AG08396 (cell line): Measurements from ENCODE around the gene PRND.
"Not testable (repeated sequence)": the region's sequence is repeated elsewhere in the genome, so short reads cannot be mapped to it uniquely, and the experiment has no call there.

Experiments used
- DNase-seq: peaks from one replicate; pipeline ENCODE4 v3.0.0; 2012; ENCODE audit warnings: low spot score, mixed read lengths

Gene PRND

GRCh38 chr20:4721719-4722118, at the start of gene PRND:
Gene PRND, plus strand, starts transcription at chr20:4721909. Its CDS starts 2,643 bp downstream, at chr20:4724552.
- no peak for DNase-seq

- no peak for DNase-seq
These were observed 48.8 kb upstream of the PRND start for GRCh38 chr20:4672948-4673347.

DNA sequence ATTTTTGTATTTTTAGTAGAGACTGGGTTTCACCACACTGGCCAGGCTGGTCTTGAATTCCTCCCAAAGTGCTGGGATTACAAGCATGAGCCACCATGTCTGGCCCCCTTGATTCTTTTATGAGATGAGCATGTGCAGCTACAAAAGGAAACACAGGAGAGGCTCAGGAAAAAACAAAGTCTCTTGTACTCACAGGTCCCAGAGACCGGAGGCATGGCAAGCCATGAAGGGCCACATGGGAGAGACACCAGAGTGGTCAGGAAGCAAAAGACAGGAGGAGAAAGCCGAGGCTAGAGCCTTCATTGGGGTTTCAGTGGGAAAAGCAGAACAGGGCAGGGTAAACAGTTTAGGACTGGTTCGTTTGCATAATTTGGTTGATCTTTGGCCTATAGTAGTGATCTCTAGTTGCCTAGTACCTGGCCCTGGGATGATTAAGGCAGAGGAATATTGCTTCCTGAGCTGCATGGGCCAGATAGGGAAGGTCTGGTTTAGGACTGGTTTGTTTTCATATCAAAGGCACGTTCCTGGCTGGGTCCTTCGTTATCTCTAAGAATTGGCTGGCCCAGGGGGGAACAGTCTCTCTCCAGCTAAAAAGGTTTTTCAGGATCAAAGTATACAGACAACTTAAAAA, 48.2 kb upstream of the PRND start:
- DNase-seq, result no peak

DNA sequence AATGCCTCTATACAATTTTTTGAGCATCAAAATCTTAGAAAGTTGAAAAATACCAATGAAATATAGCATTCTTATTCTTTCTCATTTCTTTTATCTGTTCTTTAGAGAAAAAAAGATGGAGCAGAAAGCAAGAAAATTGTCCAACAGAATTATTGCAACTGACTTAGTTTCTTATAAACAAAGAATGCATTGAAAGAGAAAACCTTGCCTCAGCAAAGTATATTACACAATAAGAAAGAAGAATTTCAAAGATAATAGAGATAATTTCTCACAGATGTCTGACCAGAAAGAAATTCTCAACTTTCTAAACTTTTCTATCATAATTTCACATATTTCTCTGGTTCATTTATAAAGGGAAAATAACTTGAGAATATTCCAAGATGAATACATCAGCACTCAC, 47.0 kb upstream of the PRND start:
- no peak for DNase-seq

DNA sequence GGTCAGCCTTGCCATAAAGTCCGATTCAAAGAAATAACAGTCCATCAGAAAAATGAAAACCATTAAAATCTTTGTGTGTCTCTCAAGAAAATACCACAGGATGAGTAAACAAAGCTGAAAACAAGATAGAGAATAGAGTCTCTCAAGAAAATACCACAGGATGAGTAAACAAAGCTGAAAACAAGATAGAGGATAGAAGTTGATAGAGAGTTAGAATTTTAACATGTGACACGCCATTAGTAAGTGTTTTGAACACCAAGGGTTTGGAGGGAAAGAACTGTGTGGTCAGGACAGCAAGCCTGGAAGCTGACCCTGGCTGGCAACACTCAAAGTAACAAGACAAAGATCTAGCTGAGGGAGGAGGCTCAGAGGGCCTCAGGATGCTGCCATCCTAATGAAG, 43.9 kb upstream of the PRND start:
- no peak for DNase-seq

DNA sequence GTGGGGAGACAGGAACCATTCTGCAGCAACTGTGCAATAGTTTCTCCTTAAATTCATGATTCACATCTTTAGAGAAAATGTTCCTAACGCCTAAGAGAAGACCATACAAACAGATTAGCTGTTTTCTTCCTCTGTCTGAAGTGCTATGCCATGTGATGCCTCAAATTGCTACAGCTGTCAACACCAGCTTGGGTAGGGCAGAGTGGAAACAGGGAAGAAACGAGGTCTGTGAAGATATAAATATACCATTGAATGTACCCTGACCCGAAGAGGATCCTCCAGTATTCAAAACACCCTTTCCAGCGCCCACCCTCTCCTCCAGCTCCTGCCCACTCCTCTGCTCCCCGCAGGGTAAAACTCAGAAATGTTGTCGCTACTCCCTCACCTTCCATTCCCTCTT, 40.3 kb upstream of the PRND start:
- no peak for DNase-seq

DNA sequence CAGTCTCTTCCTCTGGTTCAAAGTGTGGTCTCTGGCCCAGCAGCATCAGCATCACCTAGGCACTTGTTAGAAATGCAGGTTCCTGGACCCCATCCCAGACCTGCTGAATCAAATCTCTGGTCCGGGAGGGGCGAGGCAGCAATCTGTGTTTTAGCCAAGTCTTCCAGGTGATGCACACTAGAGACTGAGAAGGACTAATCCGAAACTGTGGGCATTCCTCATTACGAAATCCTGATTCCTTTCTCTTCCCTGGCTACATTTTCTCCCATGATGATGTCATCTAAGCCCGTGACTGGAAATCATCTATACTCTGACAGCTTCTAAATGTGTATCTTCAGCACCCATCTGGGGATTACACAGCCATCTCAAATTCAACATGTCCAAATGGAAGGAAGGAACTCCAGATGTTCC, 39.7 kb upstream of the PRND start:
- peak; percentile 24 for DNase-seq

DNA sequence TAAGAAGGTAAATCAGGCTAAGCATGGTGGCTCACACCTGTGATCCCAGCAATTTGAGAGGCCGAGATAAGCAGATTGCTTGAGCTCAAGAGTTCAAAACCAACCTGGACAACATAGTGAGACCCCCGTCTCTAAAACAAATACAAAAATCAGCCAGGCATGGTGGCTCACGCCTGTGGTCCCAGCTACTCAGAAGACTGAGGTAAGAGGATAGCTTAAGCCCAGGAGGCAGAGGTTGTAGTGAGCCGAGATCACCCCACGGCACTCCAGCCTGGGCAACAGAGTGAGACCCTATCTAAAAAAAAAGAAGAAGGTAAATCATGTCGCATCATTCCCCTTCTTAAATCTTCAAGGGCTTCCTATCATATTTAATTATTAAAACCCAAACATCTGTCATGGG, 39.0 kb upstream of the PRND start:
- no peak for DNase-seq

DNA sequence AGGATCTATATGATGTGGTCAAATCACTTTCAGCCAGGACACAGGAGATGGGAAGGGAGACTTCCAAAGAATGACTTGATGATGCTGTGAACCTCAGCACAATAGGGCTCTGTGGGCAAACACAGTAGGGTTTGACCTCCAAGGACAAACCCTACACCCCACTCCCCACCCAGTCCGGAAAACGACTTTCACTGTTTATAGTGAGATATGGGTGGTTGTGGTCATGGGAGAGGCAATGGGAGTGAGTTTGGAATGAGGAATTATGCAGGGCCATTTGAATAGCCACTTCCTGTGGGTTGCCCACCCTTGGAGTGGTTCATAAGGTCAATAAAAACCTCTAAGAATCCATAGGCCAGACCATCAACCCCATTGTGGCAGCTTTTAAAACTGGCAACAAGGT, 38.4 kb upstream of the PRND start:
- no peak for DNase-seq

DNA sequence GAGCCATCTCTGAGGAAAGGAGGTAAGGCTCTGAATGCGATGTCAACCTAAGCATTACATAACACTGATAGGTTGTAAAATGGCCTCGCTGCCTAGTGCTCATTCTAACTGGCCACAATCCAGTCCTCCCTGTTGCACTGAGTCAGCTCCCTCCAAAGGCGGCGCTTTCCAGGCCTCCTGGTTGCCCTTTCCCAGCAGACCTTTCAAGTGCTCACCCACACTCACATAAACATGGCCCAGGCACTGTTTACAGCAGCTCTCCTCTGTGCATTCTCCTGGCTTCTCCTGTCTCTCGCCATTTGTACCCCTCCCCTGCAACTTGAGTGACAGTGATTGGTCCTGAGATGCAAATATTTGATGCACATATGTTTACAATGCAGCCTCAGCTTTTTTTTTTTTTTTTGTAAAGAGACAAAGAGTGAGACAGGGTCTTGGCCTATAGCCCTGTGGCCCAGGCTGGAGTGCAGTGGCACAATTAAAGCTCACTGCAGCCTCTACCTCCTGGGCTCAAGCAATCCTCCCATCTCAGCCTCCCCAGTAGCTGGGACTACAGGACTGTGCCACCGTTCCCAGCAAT, 36.8 kb upstream of the PRND start:
- DNase-seq, result peak; percentile 53

GRCh38 chr20:4685923-4686221, 35.8 kb upstream of the PRND start:
- DNase-seq, result no peak

GRCh38 chr20:4688305-4688704, 33.4 kb upstream of the PRND start:
- DNase-seq, result no peak

GRCh38 chr20:4689220-4689619, 32.5 kb upstream of the PRND start:
- no peak for DNase-seq

GRCh38 chr20:4691753-4692152, 30.0 kb upstream of the PRND start:
- DNase-seq, result no peak

DNA sequence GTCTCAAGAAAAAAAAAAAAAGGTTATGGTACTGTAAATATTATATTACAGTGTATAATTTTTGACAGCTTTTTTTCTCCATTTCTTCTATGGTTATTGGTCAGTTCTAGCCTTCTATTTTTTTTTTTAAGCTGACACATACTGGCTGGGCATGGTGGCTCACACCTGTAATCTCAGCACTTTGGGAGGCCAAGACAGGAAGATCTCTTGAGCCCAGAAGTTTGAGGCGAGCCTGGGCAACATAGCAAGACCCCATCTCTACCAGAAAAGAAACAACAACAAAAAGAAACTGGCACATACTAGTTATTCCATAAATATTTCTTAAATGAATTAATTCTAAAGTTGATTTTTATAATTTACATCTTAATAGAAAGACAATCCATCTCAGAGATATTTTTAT, 27.6 kb upstream of the PRND start:
- no peak for DNase-seq

- DNase-seq, result no peak
These were observed 24.4 kb upstream of the PRND start for GRCh38 chr20:4697189-4697830.

DNA sequence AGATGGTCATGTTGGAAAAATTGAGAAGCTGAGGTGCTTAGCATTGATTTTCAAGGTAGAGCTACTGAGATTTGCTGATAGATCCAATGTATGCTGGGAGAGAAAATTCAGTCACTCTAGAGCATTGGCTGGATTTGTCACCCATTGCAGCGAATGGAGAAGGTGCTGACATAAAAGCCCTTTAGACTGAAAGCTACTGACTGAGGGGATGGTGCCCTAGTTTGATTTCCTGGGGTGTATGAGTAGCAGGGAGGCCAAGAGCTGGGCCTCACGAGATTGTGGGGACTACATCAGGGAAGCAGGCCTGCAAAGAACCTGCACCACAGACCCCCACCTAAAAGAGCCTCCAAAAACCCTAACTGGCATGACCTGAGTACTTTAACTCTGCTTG, 23.9 kb upstream of the PRND start:
- no peak for DNase-seq

GRCh38 chr20:4699216-4699615, 22.5 kb upstream of the PRND start:
- no peak for DNase-seq

- no peak for DNase-seq
These were observed 21.8 kb upstream of the PRND start for GRCh38 chr20:4699957-4700356.

DNA sequence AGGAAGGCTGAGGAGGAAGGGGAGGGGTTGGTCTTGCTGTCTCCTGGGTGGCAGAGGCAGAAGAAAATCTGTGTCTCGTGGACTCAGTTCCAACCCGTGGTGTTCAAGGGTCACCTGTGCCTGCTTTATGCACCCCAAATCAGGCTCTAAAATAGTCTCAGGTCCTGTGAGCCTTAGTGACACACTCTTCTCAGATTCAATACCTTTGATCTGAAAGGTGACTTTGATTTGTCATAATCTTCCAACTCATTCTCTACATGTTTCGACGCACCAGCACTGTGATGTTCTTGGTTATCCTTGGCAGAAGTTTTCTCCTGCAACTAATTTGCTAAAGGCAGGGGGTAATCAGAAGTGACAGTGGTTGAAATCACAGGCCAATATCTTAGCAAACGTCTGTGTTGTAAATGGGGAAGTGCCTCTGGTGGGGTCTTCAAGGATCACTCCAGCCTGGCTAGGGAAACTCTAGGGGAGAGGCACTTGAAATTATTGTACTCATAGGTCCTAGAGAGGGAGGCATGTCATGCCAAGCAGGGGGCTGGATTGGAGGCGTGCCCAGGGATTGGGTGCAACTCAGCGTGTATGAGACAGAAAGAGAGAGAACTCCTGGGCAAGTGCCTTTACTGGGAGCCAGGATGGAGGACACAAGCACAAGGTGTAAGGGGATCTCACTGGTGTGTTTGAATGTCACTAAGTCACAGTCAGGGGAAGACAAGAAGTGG, 19.0 kb upstream of the PRND start:
- no peak for DNase-seq

- DNase-seq, result no peak
These were observed 18.4 kb upstream of the PRND start for GRCh38 chr20:4703281-4703676.

DNA sequence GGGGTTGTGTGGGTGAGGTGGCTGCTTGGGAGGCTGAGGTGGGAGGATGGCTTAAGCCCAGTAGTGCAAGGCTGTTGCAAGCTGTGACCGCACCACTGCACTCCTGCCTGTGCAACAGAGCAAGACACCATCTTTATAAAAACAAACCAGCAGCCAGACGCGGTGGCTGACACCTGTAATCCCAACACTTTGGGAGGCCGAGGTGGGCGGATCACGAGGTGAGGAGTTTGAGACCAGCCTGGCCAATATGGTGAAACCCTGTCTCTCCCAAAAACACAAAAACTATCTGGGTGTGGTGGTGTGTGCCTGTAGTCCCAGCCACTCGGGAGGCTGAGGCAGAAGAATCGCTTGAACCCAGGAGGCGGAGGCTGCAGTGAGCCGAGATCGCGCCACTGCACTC, 14.8 kb upstream of the PRND start:
- not testable (repeated sequence) for DNase-seq

DNA sequence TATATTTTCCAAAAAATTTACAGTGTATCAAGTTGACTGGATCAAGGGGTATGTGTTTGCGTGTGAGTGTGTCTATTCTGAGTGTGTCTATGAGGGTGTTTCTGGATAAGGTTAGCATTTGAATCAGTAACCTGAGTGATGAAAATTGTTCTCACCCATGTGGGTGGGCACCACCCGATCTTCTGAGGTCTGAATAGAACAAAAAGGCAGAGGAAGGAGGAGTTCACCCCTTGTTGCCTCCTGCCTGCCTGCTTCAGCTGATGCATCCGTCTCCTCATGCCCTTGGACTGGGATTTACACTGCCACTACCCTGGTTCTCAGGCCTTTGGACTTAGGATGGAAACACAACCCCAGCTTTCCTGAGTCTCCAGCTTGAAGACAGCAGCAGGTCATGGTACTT, 13.7 kb upstream of the PRND start:
- no peak for DNase-seq
